ENCODE measurements around the gene WLS. TPM values are rescaled to one million over a fixed set of nuclear protein-coding genes. Genes with fewer than 3 reads are reported as not detected.

Gene WLS
- total RNA-seq, result 100 to 1,000 TPM in 3 of 4 donors, 10 to 100 TPM in 1; 94.8 to 228 (median 163) TPM

GRCh38 chr1:68232289-68233148 is at the start of gene WLS:
Gene WLS, minus strand, starts transcription at chr1:68232523. Its CDS starts 224 bp downstream, at chr1:68232299.
- peaks cover 5 to 43% (median 37%) of the 10 kb centered on the region in 4 donors for H3K4me1 ChIP-seq
- under 1% methylated on average over 42 of the region's 42 CpGs for WGBS
- DNase-seq (ENCODE audit: extremely low spot score), result peak; percentile 93
- no peaks in the 10 kb centered on the region for H3K27me3 ChIP-seq
- no peaks in the 10 kb centered on the region for H3K9me3 ChIP-seq
- intact Hi-C loops (cut with DNase I), result loop anchor here (5.0 kb wide), 2 partner anchors 90 to 110 kb away; no protein-coding TSS in a partner anchor
- peak; percentile 85 to 94 for TF ChIP-seq POLR2AphosphoS5 (IDR thresholded peaks at IDR 0.05)
- TF ChIP-seq CTCF (IDR thresholded peaks at IDR 0.05), result peak in 1 of 3 experiments; percentile 18
- no peak for TF ChIP-seq EP300 (IDR thresholded peaks at IDR 0.05)
- peak; percentile 65 for TF ChIP-seq POLR2A (IDR thresholded peaks at IDR 0.05; ENCODE audit: low read depth)
- peak within 1 kb of the TSS; percentile 94 to 97 (median 96) for H3K27ac ChIP-seq (replicated peaks in 1 of 4)
- no peaks in the 10 kb centered on the region for H3K36me3 ChIP-seq
- peak within 1 kb of the TSS; percentile 80 to 94 (median 80) for H3K4me3 ChIP-seq

DNA sequence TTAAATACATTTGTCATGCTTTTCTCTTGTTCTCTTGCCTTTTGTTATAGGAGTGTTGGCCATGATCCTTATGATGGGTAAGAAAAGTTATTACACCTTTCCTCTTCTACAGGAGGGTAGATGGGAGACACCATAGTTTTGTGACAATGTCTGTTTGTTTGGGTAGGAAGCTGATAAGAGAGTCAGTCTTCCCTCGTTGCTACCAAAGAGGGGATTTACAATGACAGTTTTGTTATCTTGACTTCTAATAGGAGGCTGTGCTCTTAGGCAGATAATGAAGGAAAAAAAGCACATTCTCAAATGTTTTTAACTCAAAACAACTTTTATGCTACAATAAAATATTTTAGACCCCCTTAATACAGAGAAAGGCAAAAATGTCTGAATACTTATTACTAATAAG is 48.0 kb upstream of the WLS start:
- Histone ChIP-seq H3K9me3 (no peaks in the 10 kb centered on the region), H3K27ac (replicated peaks in 1 of 4) (no peak overlapping the region), H3K4me3 (no peak overlapping the region), H3K27me3 (no peaks in the 10 kb centered on the region), H3K4me1 (no peaks in the 10 kb centered on the region), H3K36me3 (no peaks in the 10 kb centered on the region)
- intact Hi-C loops (cut with DNase I), result no loop called here
- WGBS, result 52% methylated on average over 1 of the region's 1 CpG
- no peak for DNase-seq (ENCODE audit: extremely low spot score)
- TF ChIP-seq CTCF (IDR thresholded peaks at IDR 0.05), result no peak
- no peak for TF ChIP-seq POLR2AphosphoS5 (IDR thresholded peaks at IDR 0.05)
- no peak for TF ChIP-seq POLR2A (IDR thresholded peaks at IDR 0.05; ENCODE audit: low read depth)

DNA sequence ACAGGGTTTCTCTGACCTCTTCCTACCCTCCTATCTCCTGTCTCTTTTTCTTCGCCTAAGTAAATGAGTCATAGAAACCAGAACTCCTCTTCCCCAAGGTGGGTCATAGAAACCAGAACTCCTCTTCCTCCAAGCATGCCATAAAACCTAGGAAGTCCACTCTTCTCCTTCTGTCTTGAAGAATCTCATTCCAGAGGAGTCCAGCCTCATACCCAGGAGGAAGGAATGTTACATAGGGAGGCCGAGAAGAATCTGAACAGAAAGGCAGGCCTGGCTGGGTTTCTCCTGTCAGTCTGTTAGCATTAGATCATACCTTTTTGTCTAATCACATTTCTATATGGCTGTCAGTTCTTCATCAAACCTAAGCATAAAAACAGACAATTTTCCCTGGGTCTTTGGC is 47.5 kb upstream of the WLS start:
- no peak overlapping the region for H3K4me3 ChIP-seq
- no peaks in the 10 kb centered on the region for H3K9me3 ChIP-seq
- no peak for TF ChIP-seq CTCF (IDR thresholded peaks at IDR 0.05)
- no peak for TF ChIP-seq POLR2AphosphoS5 (IDR thresholded peaks at IDR 0.05)
- TF ChIP-seq EP300 (IDR thresholded peaks at IDR 0.05), result no peak
- no peak for TF ChIP-seq POLR2A (IDR thresholded peaks at IDR 0.05; ENCODE audit: low read depth)
- intact Hi-C loops (cut with DNase I), result no loop called here
- H3K36me3 ChIP-seq, result no peaks in the 10 kb centered on the region
- DNase-seq (ENCODE audit: extremely low spot score), result no peak
- 94% methylated on average over 2 of the region's 2 CpGs for WGBS
- H3K27ac ChIP-seq (replicated peaks in 1 of 4), result no peak overlapping the region
- H3K27me3 ChIP-seq, result no peaks in the 10 kb centered on the region
- H3K4me1 ChIP-seq, result no peaks in the 10 kb centered on the region

DNA sequence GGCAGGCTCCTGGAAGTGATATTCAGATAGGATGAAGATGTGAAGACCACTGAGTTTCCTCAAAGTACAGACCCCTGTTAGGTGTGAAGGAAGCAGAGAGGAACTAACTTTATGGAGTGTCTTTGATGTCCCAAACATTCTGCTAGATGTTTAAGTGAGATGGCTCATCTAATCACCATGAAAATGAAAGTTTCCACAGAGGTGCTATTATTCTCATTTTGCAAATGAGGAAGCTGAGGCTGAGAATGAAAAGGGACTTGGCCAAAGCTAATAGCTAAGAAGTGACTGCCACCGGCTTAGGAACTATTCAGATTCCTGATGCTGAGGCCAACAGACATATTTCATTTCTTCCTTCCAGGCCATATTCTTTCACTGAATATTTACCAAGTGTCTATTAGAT is 45.9 kb upstream of the WLS start:
- TF ChIP-seq POLR2AphosphoS5 (IDR thresholded peaks at IDR 0.05) (no peak), EP300 (IDR thresholded peaks at IDR 0.05) (no peak), POLR2A (IDR thresholded peaks at IDR 0.05; ENCODE audit: low read depth) (no peak), CTCF (IDR thresholded peaks at IDR 0.05) (no peak)
- Histone ChIP-seq H3K4me3 (no peak overlapping the region), H3K27ac (replicated peaks in 1 of 4) (no peak overlapping the region), H3K27me3 (no peaks in the 10 kb centered on the region), H3K4me1 (no peaks in the 10 kb centered on the region), H3K36me3 (no peaks in the 10 kb centered on the region), H3K9me3 (no peaks in the 10 kb centered on the region)
- intact Hi-C loops (cut with DNase I), result no loop called here
- WGBS, result 77% methylated on average over 1 of the region's 1 CpG
- DNase-seq (ENCODE audit: extremely low spot score), result no peak

Measured in esophagus muscularis mucosa (tissue), 4 donors.